VCaP (cell line): Measurements from ENCODE around the gene XBP1.
"Not testable (repeated sequence)": the region's sequence is repeated elsewhere in the genome, so short reads cannot be mapped to it uniquely, and the experiment has no call there.

Source experiments
- H3K27ac ChIP-seq: fragments of 450-650 bp; 2 replicates; pipeline ENCODE4 v1.5.1; 2017
- TF ChIP-seq, protein P1 (sequence below): fragments of 450-650 bp; conservative IDR thresholded peaks from 2 replicates; pipeline ENCODE4 v1.5.1; 2017; ENCODE audit warnings: mild to moderate bottlenecking, moderate library complexity

The XBP1 gene

GRCh38 chr22:28815111-28815510 is 14.7 kb upstream of the XBP1 start:
- TF ChIP-seq, protein P1, sequence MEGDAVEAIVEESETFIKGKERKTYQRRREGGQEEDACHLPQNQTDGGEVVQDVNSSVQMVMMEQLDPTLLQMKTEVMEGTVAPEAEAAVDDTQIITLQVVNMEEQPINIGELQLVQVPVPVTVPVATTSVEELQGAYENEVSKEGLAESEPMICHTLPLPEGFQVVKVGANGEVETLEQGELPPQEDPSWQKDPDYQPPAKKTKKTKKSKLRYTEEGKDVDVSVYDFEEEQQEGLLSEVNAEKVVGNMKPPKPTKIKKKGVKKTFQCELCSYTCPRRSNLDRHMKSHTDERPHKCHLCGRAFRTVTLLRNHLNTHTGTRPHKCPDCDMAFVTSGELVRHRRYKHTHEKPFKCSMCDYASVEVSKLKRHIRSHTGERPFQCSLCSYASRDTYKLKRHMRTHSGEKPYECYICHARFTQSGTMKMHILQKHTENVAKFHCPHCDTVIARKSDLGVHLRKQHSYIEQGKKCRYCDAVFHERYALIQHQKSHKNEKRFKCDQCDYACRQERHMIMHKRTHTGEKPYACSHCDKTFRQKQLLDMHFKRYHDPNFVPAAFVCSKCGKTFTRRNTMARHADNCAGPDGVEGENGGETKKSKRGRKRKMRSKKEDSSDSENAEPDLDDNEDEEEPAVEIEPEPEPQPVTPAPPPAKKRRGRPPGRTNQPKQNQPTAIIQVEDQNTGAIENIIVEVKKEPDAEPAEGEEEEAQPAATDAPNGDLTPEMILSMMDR, result no peak
- no peak overlapping the region; the same call in 1 of the 2 replicates for H3K27ac ChIP-seq

DNA sequence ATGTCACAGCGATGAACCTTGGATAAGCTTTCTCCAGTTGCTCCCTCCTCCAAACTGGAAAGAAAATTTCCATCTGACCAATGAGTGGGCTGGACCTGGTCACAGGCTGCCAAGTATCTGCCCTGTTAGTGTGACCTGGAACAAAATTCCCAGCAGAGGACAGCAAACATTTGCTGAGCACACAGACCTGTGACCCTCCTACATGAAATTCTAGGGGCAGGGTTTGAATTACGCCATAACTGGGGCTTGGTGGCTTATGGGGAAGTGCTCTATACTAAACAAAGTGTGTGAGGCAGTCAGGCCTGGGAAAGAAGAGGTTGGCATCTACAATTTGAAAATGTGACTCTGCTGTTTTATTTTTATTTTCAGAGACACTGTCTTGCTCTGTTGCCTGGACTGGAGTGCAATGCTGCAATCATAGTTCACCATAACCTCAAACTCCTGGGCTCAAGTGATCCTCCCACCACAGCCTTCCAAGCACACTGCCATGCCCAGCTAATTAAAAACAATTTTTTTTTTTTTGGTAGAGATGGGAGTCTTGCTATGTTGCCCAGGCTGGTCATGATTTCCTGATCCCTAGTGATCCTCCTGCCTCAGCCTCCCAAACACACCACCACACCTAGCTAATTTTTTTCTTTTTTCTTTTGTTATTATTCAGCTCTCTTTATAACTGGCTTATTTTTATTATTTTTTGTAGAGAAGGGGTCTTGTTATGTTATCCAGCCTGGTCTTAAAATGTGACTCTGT is 13.6 kb upstream of the XBP1 start:
- peak overlapping the region; percentile 73 for H3K27ac ChIP-seq

DNA sequence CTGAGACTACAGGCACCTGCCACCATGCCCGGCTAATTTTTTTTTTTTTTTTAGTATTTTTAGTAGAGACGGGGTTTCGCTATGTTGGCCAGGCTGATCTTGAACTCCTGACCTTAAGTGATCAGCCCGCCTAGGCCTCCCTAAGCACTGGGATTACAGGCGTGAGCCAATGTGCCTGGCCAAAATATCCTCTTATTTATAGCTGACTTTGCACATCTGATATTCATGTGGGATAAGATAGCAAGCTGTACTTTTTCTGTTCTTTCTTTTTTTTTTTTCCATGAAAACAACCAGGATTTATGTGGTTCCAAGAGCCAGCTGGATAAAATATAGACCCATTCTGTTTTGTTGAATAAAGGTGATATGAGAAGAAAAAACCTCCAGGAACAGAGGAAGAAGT is 12.1 kb upstream of the XBP1 start:
- H3K27ac ChIP-seq, result peak overlapping the region; percentile 73

More for the DNA sequence above, 13.6 kb upstream of the XBP1 start:
- TF ChIP-seq, protein P1, result no peak

GRCh38 chr22:28810821-28811491 is 10.6 kb upstream of the XBP1 start:
- H3K27ac ChIP-seq, result no peak overlapping the region
- TF ChIP-seq, protein P1, result no peak

More for the DNA sequence above, 12.1 kb upstream of the XBP1 start:
- TF ChIP-seq, protein P1, result no peak

- TF ChIP-seq, protein P1, result no peak
- H3K27ac ChIP-seq, result no peak overlapping the region
These were observed 8.5 kb upstream of the XBP1 start for GRCh38 chr22:28808716-28809355.

- H3K27ac ChIP-seq, result not testable (repeated sequence)
These were observed 5.1 kb upstream of the XBP1 start for GRCh38 chr22:28805426-28805825.

GRCh38 chr22:28802595-28803123 is 2.3 kb upstream of the XBP1 start:
- peak overlapping the region; percentile 97 for H3K27ac ChIP-seq

More at GRCh38 chr22:28802595-28803123, 2.3 kb upstream of the XBP1 start:
- TF ChIP-seq, protein P1, result no peak
